Measurements from ENCODE around the gene RFNG.
A peak's percentile ranks its signal among the peaks of the same experiment; 100 is the strongest.
"Not testable (repeated sequence)": the region's sequence is repeated elsewhere in the genome, so short reads cannot be mapped to it uniquely, and the experiment has no call there.

RFNG gene

GRCh38 chr17:82046903-82047302 is 4.7 kb downstream of the RFNG start:
- DNase-seq: no peak

GRCh38 chr17:82045936-82046484 is 5.6 kb downstream of the RFNG start:
- no peak for DNase-seq

- no peak for DNase-seq
Observed at GRCh38 chr17:82043507-82043906, 8.1 kb downstream of the RFNG start.

GRCh38 chr17:82042649-82043048 is 9.0 kb downstream of the RFNG start:
- no peak for DNase-seq

- DNase-seq: no peak
Observed at GRCh38 chr17:82041144-82041814, 10.3 kb downstream of the RFNG start.

- DNase-seq: no peak
Observed at GRCh38 chr17:82039695-82040299, 11.8 kb downstream of the RFNG start.

- DNase-seq: not testable (repeated sequence)
Observed at GRCh38 chr17:82038796-82039409, 12.7 kb downstream of the RFNG start.

- no peak for DNase-seq
Observed at GRCh38 chr17:82037889-82038195, 13.8 kb downstream of the RFNG start.

GRCh38 chr17:82037092-82037888 is 14.3 kb downstream of the RFNG start, which contains the start of gene DCXR:
Gene DCXR (minus strand): TSS chr17:82037697. CDS start chr17:82037682, 15 bp downstream.
- peak; percentile 63 to 99 (median 93) for DNase-seq

- no peak for DNase-seq
Observed at GRCh38 chr17:82036634-82037091, 14.9 kb downstream of the RFNG start.

- no peak for DNase-seq
Observed at GRCh38 chr17:82035956-82036633, 15.5 kb downstream of the RFNG start.

GRCh38 chr17:82035488-82035887 is 16.1 kb downstream of the RFNG start:
- no peak for DNase-seq

GRCh38 chr17:82034371-82035011 is 17.1 kb downstream of the RFNG start:
- DNase-seq: no peak

GRCh38 chr17:82033359-82034085 is 18.1 kb downstream of the RFNG start:
- no peak for DNase-seq

GRCh38 chr17:82031885-82032627 is 19.6 kb downstream of the RFNG start:
- DNase-seq: no peak

GRCh38 chr17:82031303-82031884 is 20.2 kb downstream of the RFNG start, which contains the start of gene RAC3:
Gene RAC3 (plus strand): TSS chr17:82031678. CDS start chr17:82031762, 84 bp downstream.
- no peak for DNase-seq

- peak in 53 of 56 donors; percentile 15 to 86 (median 62) for DNase-seq
Observed at GRCh38 chr17:82030470-82031302, 20.9 kb downstream of the RFNG start.

All from nucleus accumbens (tissue), 56 donors.